Measurements from ENCODE around the gene STAT2. TPM values are rescaled to one million over a fixed set of nuclear protein-coding genes. Genes with fewer than 3 reads are reported as not detected.

The STAT2 gene
- total and polyA plus RNA-seq, 2 of the 13 experiments (the other 11 are each of a cell fraction or from before 2014, with no cell fraction given) = 43.5 to 84.6 TPM

DNA sequence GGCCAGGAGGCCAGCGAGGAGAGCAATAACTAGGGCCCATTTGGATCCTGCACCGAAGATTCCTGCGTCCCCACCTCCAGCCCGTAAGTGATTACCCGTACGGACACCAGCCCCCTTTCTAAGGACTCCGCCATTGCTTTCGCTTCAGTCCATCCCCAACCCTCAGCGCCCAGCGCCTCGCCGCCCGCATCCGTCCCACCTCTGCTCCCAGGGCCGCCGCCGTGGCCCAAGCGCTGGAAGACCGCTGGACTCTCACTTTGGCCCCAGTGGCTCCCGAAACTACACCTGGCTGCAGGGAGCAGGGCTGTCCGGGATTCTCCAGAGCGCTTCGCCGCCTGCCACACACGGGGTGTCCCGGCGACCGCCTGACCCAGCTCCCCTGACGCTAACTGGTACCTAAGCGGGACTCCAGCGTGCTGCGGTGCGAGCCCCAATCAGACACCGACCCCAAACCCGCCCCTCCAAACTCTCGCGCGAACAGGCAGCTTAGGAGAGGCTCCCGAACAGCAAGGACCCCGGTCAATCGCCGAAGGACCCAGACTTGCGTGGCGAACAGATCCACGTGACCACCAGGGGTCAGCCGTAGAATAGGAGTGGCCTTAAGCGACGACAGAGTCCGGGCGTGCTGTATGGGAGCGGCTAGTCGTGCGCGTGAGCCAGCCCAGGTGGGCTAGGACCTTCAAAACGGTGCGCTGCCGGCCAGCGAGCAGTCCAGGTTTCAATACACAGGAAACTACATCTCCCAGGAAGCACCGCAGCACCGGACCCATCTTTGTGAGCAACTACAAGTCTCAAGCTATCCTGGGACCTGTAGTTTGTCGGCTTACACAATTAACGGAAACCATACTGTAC, 44.1 kb downstream of the STAT2 start, which contains the start of gene CNPY2 (continued):
- peak; percentile 72; the same call in 1 of the 2 replicates for TF ChIP-seq NRL (CRISPR knock-in tag; IDR thresholded peaks at IDR 0.05; ENCODE audit: borderline replicate concordance)
- no peak for TF ChIP-seq NFIC (IDR thresholded peaks at IDR 0.05; ENCODE audit: low read length)
- TF ChIP-seq, protein P1, sequence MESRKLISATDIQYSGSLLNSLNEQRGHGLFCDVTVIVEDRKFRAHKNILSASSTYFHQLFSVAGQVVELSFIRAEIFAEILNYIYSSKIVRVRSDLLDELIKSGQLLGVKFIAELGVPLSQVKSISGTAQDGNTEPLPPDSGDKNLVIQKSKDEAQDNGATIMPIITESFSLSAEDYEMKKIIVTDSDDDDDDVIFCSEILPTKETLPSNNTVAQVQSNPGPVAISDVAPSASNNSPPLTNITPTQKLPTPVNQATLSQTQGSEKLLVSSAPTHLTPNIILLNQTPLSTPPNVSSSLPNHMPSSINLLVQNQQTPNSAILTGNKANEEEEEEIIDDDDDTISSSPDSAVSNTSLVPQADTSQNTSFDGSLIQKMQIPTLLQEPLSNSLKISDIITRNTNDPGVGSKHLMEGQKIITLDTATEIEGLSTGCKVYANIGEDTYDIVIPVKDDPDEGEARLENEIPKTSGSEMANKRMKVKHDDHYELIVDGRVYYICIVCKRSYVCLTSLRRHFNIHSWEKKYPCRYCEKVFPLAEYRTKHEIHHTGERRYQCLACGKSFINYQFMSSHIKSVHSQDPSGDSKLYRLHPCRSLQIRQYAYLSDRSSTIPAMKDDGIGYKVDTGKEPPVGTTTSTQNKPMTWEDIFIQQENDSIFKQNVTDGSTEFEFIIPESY (CRISPR knock-in tag; IDR thresholded peaks at IDR 0.05) = no peak
- TF ChIP-seq MIER2 (CRISPR knock-in tag; IDR thresholded peaks at IDR 0.05) = peak; percentile 17; the same call in 1 of the 2 replicates
- TF ChIP-seq ZNF335 (CRISPR knock-in tag; IDR thresholded peaks at IDR 0.05) = peak; percentile 99
- peak; percentile 75; the same call in 1 of the 2 replicates for TF ChIP-seq ZNF557 (CRISPR knock-in tag; IDR thresholded peaks at IDR 0.05)
- no peak for TF ChIP-seq SMC3 (IDR thresholded peaks at IDR 0.05; ENCODE audit: low read length)
- no peak for TF ChIP-seq PHB2 (IDR thresholded peaks at IDR 0.05; ENCODE audit: partially characterized antibody)
- no peak for TF ChIP-seq WIZ (CRISPR knock-in tag; IDR thresholded peaks at IDR 0.05)
- TF ChIP-seq GATA4 (IDR thresholded peaks at IDR 0.05; ENCODE audit: borderline replicate concordance, low read depth) = peak; percentile 38; the same call in 1 of the 2 replicates
- no peak for TF ChIP-seq TCF7L2 (IDR thresholded peaks at IDR 0.05; ENCODE audit: low read depth, low read length)
- TF ChIP-seq ZNF33A (CRISPR knock-in tag; IDR thresholded peaks at IDR 0.05; ENCODE audit: borderline replicate concordance) = 0 out of 2 replicates have a peak, but pooled peaks have one; percentile 1
- TF ChIP-seq HIVEP1 (CRISPR knock-in tag; IDR thresholded peaks at IDR 0.05) = peak; percentile 92
- TF ChIP-seq ZFP62 (CRISPR knock-in tag; IDR thresholded peaks at IDR 0.05) = no peak; the same call in 1 of the 2 replicates
- peak; percentile 79 for TF ChIP-seq ZSCAN31 (CRISPR knock-in tag; IDR thresholded peaks at IDR 0.05; ENCODE audit: low read depth)
- TF ChIP-seq ZFP1 (CRISPR knock-in tag; IDR thresholded peaks at IDR 0.05) = peak; percentile 94
- TF ChIP-seq MAFG (CRISPR knock-in tag; IDR thresholded peaks at IDR 0.05) = no peak
- no peak for TF ChIP-seq TRIM24 (CRISPR knock-in tag; IDR thresholded peaks at IDR 0.05)
- TF ChIP-seq ESRRA (CRISPR knock-in tag; IDR thresholded peaks at IDR 0.05; ENCODE audit: low read depth) = peak; percentile 45; the same call in 1 of the 2 replicates
- peak; percentile 66; the same call in 1 of the 2 replicates for TF ChIP-seq MXD4 (CRISPR knock-in tag; IDR thresholded peaks at IDR 0.05)
- TF ChIP-seq ZNF207 (IDR thresholded peaks at IDR 0.05; ENCODE audit: borderline replicate concordance) = no peak
- TF ChIP-seq, protein P2, sequence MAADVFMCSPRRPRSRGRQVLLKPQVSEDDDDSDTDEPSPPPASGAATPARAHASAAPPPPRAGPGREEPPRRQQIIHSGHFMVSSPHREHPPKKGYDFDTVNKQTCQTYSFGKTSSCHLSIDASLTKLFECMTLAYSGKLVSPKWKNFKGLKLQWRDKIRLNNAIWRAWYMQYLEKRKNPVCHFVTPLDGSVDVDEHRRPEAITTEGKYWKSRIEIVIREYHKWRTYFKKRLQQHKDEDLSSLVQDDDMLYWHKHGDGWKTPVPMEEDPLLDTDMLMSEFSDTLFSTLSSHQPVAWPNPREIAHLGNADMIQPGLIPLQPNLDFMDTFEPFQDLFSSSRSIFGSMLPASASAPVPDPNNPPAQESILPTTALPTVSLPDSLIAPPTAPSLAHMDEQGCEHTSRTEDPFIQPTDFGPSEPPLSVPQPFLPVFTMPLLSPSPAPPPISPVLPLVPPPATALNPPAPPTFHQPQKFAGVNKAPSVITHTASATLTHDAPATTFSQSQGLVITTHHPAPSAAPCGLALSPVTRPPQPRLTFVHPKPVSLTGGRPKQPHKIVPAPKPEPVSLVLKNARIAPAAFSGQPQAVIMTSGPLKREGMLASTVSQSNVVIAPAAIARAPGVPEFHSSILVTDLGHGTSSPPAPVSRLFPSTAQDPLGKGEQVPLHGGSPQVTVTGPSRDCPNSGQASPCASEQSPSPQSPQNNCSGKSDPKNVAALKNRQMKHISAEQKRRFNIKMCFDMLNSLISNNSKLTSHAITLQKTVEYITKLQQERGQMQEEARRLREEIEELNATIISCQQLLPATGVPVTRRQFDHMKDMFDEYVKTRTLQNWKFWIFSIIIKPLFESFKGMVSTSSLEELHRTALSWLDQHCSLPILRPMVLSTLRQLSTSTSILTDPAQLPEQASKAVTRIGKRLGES (CRISPR knock-in tag; IDR thresholded peaks at IDR 0.05; ENCODE audit: borderline replicate concordance) = 0 out of 2 replicates have a peak, but pooled peaks have one; percentile 64
- TF ChIP-seq ZNF766 (CRISPR knock-in tag; IDR thresholded peaks at IDR 0.05; ENCODE audit: borderline replicate concordance) = peak; percentile 96
- 0 out of 2 replicates have a peak, but pooled peaks have one; percentile 8 for TF ChIP-seq ETV5 (CRISPR knock-in tag; IDR thresholded peaks at IDR 0.05; ENCODE audit: borderline replicate concordance)
- peak; percentile 85; the same call in 1 of the 2 replicates for TF ChIP-seq ZNF136 (CRISPR knock-in tag; IDR thresholded peaks at IDR 0.05; ENCODE audit: low read depth)
- TF ChIP-seq REXO4 (CRISPR knock-in tag; IDR thresholded peaks at IDR 0.05; ENCODE audit: borderline replicate concordance) = no peak
- peak; percentile 81; the same call in 1 of the 2 replicates for TF ChIP-seq ZNF232 (CRISPR knock-in tag; IDR thresholded peaks at IDR 0.05; ENCODE audit: borderline replicate concordance)
